WI38 (cell line): ENCODE measurements around the gene ZFYVE28.

ENCODE experiments used
- H3K4me3 ChIP-seq: 2 replicates; pipeline ENCODE4 v1.5.1; 2011; ENCODE audit warnings: low read depth, mild to moderate bottlenecking, control low read depth, low read length
- TF ChIP-seq, protein P1 (sequence below): IDR thresholded peaks from 2 replicates; pipeline ENCODE4 v1.5.1; 2012; ENCODE audit warnings: low read depth, mild to moderate bottlenecking, control low read depth, low read length

ZFYVE28 gene

DNA sequence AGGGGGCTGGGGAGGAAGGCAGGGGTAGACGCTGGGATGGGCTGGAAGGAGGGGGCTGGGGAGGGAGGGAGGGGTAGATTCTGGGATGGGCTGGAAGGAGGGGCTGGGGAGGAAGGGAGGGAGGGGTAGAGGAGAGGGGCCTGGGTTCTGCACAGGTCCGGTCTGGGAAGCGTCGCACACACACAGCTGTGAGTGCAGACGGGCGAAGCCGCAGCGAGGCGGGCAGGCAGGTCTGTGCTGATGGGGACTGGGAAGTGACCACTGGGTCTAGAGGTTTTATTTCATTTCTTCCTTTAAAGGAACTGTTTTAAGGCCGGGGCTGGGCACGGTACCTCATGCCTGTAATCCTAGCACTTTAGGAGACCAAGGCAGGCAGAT is 87.4 kb downstream of the ZFYVE28 start:
- TF ChIP-seq, protein P1, sequence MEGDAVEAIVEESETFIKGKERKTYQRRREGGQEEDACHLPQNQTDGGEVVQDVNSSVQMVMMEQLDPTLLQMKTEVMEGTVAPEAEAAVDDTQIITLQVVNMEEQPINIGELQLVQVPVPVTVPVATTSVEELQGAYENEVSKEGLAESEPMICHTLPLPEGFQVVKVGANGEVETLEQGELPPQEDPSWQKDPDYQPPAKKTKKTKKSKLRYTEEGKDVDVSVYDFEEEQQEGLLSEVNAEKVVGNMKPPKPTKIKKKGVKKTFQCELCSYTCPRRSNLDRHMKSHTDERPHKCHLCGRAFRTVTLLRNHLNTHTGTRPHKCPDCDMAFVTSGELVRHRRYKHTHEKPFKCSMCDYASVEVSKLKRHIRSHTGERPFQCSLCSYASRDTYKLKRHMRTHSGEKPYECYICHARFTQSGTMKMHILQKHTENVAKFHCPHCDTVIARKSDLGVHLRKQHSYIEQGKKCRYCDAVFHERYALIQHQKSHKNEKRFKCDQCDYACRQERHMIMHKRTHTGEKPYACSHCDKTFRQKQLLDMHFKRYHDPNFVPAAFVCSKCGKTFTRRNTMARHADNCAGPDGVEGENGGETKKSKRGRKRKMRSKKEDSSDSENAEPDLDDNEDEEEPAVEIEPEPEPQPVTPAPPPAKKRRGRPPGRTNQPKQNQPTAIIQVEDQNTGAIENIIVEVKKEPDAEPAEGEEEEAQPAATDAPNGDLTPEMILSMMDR, result no peak
- no peak overlapping the region for H3K4me3 ChIP-seq

DNA sequence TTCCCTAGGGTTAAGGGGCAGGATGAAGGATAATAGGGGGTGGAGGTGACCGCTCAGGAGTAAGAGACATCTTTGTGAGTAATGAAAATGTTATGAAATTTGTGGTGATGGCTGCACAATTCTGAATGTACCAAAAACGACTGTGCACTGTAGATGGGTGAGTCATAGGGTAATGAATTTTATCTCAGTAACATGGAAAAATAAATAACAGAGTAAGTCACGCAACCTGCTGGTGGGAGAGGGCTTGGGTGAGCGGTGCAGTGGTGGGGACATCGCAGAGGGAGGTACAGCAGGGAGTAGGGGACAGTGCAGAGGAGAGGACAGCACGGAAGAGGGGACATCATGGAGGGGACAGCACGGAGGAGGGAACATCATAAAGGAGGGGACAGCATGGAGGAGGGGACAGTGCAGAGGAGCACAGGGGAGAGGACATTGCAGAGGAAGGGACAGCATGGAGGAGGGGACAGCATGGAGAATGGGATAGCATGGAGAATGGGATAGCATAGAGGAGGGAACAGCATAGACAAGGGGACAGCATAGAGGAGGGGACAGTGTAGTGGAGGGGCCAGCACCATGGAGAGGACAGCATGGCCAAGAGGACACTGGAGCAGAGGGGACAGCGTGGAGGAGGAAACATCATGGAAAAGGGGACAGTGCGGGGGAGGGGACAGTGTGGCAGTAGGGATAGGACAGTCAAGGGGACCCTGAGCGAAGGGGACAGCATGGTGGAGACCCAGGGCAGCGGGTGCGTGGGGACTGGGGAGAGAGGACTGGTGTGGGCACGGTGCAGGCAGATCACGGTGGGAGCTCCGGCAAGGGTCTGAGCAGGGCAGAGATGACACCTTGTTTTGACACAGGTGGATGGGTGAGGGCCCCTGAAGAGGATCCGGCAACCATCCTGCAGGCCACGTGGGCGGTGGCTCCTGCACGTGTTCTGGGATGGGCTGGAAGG is 88.1 kb downstream of the ZFYVE28 start:
- no peak overlapping the region for H3K4me3 ChIP-seq
- TF ChIP-seq, protein P1, result no peak

DNA sequence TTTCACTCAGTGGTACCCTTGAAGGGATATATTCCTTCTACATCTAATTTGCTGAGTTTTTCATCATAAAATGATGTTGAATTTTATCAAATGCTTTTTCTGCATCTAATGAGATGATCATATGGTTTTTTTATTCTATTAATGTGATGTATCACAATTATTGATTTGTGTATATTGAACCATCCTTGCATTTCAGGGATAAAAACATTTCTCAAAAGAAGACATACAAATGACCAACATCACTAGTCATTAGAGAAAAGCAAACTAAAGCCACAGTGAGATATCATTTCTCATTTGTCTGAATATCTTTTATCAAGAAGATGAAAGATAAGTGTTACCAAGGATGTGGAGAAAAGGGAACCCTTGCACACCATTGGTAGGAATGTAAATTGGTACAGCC is 90.9 kb downstream of the ZFYVE28 start:
- no peak overlapping the region for H3K4me3 ChIP-seq
- TF ChIP-seq, protein P1, result no peak

DNA sequence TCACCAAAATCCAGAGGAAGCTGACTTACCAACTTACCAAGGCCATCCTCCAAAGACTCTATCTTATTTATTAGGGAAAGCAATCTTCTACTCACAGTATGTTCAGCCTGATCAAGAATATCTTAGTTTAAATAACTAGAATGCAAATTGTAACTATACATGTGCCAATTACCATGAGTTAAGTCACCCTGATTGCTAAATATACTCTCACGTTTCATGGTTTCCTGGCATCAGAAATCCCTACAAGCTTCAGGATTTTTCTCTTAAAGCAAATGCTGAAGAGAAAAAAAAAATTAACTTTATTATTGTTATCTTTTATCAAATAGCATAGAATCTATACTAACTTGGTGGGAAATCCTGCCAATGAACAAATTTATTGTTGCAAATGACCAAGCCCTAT is 93.6 kb downstream of the ZFYVE28 start:
- TF ChIP-seq, protein P1, result no peak

DNA sequence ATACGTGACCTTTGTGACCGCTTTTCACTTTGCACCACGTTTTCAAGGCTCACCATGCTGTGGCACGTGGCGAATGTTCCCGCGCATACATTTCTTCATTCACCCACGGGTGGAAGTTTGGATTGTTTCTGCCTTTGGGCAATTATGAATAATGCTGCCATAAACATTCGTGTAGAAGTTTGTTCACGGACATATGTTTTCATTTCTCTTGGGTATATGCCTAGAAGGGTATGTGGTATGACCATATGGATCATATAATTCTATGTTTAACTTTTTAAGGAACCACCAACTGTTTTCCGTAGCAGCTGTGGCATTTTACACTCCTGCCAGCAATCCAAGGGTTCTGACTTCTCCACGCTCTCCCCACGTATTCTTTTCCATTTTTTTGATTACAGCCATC is 95.6 kb downstream of the ZFYVE28 start:
- TF ChIP-seq, protein P1, result no peak
- no peak overlapping the region for H3K4me3 ChIP-seq

More for the DNA sequence above, 93.6 kb downstream of the ZFYVE28 start:
- no peak overlapping the region for H3K4me3 ChIP-seq

DNA sequence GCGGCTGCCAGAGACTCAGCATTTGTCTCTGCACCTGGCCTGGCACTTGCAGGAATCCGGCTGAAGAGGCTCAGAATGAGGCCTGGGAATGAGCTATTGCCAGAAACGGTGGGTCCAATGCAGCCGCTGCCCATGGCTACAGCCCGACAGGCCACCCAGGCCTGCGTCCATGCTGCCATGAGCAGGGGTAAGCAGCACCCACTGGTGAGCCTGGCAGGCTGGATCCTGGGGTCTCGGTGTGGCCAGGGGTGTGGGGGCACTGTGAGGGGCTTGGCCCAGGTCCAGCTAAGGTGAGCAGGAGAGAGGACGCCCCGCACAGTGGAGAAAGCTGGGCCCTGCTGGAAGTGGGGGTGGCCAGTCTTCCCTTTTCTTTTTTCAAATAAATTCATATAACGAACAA is 96.2 kb downstream of the ZFYVE28 start:
- H3K4me3 ChIP-seq, result no peak overlapping the region
- TF ChIP-seq, protein P1, result no peak

DNA sequence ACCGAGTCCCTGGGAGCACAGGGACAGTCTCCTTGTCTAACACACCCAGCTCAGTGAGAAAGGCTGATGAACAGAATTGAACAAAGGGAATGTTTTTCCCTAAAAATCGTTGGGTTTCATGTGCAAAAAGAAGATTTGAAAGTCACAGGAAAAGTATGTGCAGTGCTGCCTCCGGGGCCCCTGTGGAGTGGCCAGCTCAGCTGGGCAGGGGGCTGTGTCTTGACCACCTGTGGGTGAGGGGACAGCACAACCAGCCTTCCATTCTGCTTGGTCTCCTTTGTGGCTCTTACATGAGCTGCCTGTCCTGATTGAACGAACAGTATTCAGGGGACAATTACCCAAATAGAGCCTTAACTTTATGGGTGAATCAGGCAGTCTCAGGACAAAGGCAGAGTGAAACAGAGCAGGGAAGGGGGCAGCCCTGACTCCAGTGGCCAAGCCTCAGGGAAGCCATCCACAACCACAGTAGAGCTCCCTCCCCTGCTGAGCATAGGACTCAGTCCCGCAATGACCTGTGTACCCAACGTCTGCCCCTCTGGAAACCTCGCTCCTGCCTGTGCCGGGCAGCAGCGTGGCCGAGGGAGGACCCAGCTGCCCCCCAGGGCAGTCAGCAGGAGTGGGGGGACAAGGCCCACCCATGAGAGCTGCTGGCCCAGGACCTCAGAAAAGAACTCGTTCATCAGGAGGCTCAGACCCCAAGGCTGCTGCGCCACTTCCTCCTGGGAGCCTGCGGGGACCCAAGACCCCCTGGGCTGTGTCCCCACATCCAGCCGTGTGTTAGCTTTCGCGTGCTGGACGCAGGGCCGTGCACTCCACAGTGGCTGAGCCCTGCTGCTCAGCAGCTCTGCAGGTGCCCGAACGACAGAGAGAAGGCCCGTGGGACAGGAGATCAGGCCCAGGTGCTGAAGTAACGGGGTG is 96.9 kb downstream of the ZFYVE28 start:
- TF ChIP-seq, protein P1, result no peak
- no peak overlapping the region for H3K4me3 ChIP-seq
